Neuronal stem cell (in vitro differentiated cells): ENCODE results near the gene SCAF1.
A peak's percentile ranks its signal among the peaks of the same experiment; 100 is the strongest.

Experiments used
- DNase-seq: peaks from one replicate; pipeline ENCODE4 v3.0.0-alpha.2; 2013; ENCODE audit warnings: low spot score
- H2AFZ ChIP-seq: one replicate; pipeline ENCODE4 v1.6.1; 2013; ENCODE audit warnings: mild to moderate bottlenecking, low read length, inconsistent platforms
- H2AK5ac ChIP-seq: 2 replicates; pipeline ENCODE4 v1.6.1; 2013; ENCODE audit warnings: low read depth, mild to moderate bottlenecking, inconsistent platforms, low read length, moderate library complexity, mixed read lengths
- H2BK120ac ChIP-seq: 2 replicates; pipeline ENCODE4 v1.6.1; 2013; ENCODE audit warnings: low read depth, mild to moderate bottlenecking, inconsistent platforms, low read length, moderate library complexity, mixed read lengths
- H2BK12ac ChIP-seq: one replicate; pipeline ENCODE4 v1.6.1; 2013; ENCODE audit warnings: low read length, inconsistent platforms
- H2BK15ac ChIP-seq: 2 replicates; pipeline ENCODE4 v1.6.1; 2013; ENCODE audit warnings: mild to moderate bottlenecking, low read length, inconsistent platforms, mixed read lengths
- H2BK5ac ChIP-seq: one replicate; pipeline ENCODE4 v1.6.1; 2013; ENCODE audit warnings: inconsistent platforms, mild to moderate bottlenecking, low read length, moderate library complexity
- H3K14ac ChIP-seq: one replicate; pipeline ENCODE4 v1.6.1; 2013; ENCODE audit warnings: low read length, inconsistent platforms
- H3K18ac ChIP-seq: 2 replicates; pipeline ENCODE4 v1.6.1; 2013; ENCODE audit warnings: low read length, inconsistent platforms
- H3K23ac ChIP-seq: 2 replicates; pipeline ENCODE4 v1.6.1; 2013; ENCODE audit warnings: low read depth, mild to moderate bottlenecking, mixed read lengths, low read length, inconsistent platforms; ENCODE audit not compliant: poor library complexity
- H3K27ac ChIP-seq: replicated peaks from 3 replicates; pipeline ENCODE4 v1.5.1; 2013; ENCODE audit warnings: low read length, inconsistent platforms
- H3K27me3 ChIP-seq, 3 experiments: 2 replicates each; pipeline ENCODE4 v1.6.1; 2013; ENCODE audit warnings: low read length in 3 of 3, mild to moderate bottlenecking in 2 of 3, inconsistent platforms in 1 of 3, low read depth in 1 of 3, mixed read lengths in 1 of 3, moderate library complexity in 1 of 3; ENCODE audit not compliant: control insufficient read depth in 3 of 3, insufficient read depth in 3 of 3
- H3K36me3 ChIP-seq, 2 donors: replicated peaks in 1 of 2; 2 replicates each; pipeline ENCODE4 v1.6.1; 2013; ENCODE audit warnings: low read length in 2 of 2; ENCODE audit not compliant: control insufficient read depth in 2 of 2, insufficient read depth in 2 of 2
- H3K4ac ChIP-seq: 2 replicates; pipeline ENCODE4 v1.6.1; 2013; ENCODE audit warnings: inconsistent platforms, mild to moderate bottlenecking, low read length, moderate library complexity
- H3K4me1 ChIP-seq, 2 donors: 1 replicate in 1 of 2; 2 replicates in 1 of 2; pipeline ENCODE4 v1.6.1; 2013; ENCODE audit warnings: low read length in 2 of 2, low read depth in 1 of 2; ENCODE audit not compliant: control insufficient read depth in 2 of 2, insufficient read depth in 1 of 2
- H3K4me2 ChIP-seq: one replicate; pipeline ENCODE4 v1.6.1; 2013; ENCODE audit warnings: mild to moderate bottlenecking, low read length, inconsistent platforms; ENCODE audit not compliant: insufficient read depth, poor library complexity, severe bottlenecking
- H3K4me3 ChIP-seq, 2 donors: 2 replicates each; pipeline ENCODE4 v1.5.1; 2013; ENCODE audit warnings: low read length in 2 of 2, mild to moderate bottlenecking in 2 of 2, inconsistent platforms in 1 of 2, moderate library complexity in 1 of 2
- H3K79me1 ChIP-seq: one replicate; pipeline ENCODE4 v1.6.1; 2013; ENCODE audit warnings: low read depth, mild to moderate bottlenecking, inconsistent platforms, low read length, moderate library complexity
- H3K9ac ChIP-seq: one replicate; pipeline ENCODE4 v1.6.1; 2013; ENCODE audit warnings: mild to moderate bottlenecking, low read depth, low read length, inconsistent platforms; ENCODE audit not compliant: poor library complexity
- H3K9me3 ChIP-seq, 2 donors: replicated peaks in 1 of 2; 2 replicates each; pipeline versions ENCODE3 to v1.6.1; 2013; ENCODE audit warnings: low read length in 2 of 2, mild to moderate bottlenecking in 2 of 2, inconsistent platforms in 1 of 2, low read depth in 1 of 2, mixed read lengths in 1 of 2, moderate library complexity in 1 of 2; ENCODE audit not compliant: control insufficient read depth in 2 of 2, insufficient read depth in 1 of 2
- H4K8ac ChIP-seq: one replicate; pipeline ENCODE4 v1.6.1; 2013; ENCODE audit warnings: low read depth, mild to moderate bottlenecking, inconsistent platforms, low read length, moderate library complexity
- H4K91ac ChIP-seq: one replicate; pipeline ENCODE4 v1.6.1; 2013; ENCODE audit warnings: low read length, low read depth, mild to moderate bottlenecking, inconsistent platforms; ENCODE audit not compliant: poor library complexity
- WGBS, 2 donors: extraction: QIAGEN DNeasy Blood & Tissue Kit; methylation state at CpG; one replicate each; pipeline ENCODE4 v1.1.7; 2013; ENCODE audit warnings: missing lambda C conversion rate in 2 of 2, mixed read lengths in 1 of 2; ENCODE audit not compliant: insufficient read length in 2 of 2, insufficient replicate concordance in 1 of 2; ENCODE audit errors: extremely low coverage in 2 of 2; 5-methylcytosine and 5-hydroxymethylcytosine counted together

SCAF1 gene

GRCh38 chr19:49679771-49680413 lies 37.9 kb downstream of the SCAF1 start:
- H2BK15ac ChIP-seq = peak overlapping the region; percentile 45
- peak overlapping the region; percentile 72 for H3K9ac ChIP-seq
- no peak overlapping the region for H3K14ac ChIP-seq
- peaks cover 17 to 21% of the 10 kb centered on the region in 2 donors for H3K4me1 ChIP-seq
- no peak overlapping the region for H2AFZ ChIP-seq
- no peak overlapping the region for H4K8ac ChIP-seq
- H3K27ac ChIP-seq = peak overlapping the region; percentile 81
- H2BK12ac ChIP-seq = no peak overlapping the region
- peak overlapping the region; percentile 84 for H2BK5ac ChIP-seq
- H3K27me3 ChIP-seq = no peaks in the 10 kb centered on the region
- no peak overlapping the region for H3K4ac ChIP-seq
- peak overlapping the region; percentile 80 for H3K23ac ChIP-seq
- DNase-seq = no peak
- no peak overlapping the region for H4K91ac ChIP-seq
- H3K4me3 ChIP-seq = peak overlapping the region in 1 of 2 donors; percentile 16
- H3K79me1 ChIP-seq = peaks cover 21% of the 10 kb centered on the region
- peak overlapping the region; percentile 76 for H2AK5ac ChIP-seq
- H3K18ac ChIP-seq = peak overlapping the region; percentile 92
- no peak overlapping the region for H2BK120ac ChIP-seq
- peak overlapping the region; percentile 76 for H3K4me2 ChIP-seq
- H3K9me3 ChIP-seq = no peaks in the 10 kb centered on the region
- WGBS, 2 donors = no CpG with 5 or more reads among the region's 10 CpGs
- peaks cover 30 to 53% of the 10 kb centered on the region in 2 donors for H3K36me3 ChIP-seq

GRCh38 chr19:49680421-49681351 lies 38.7 kb downstream of the SCAF1 start:
- Histone ChIP-seq H2BK12ac (no peak overlapping the region), H3K9ac (no peak overlapping the region), H3K27me3 (no peaks in the 10 kb centered on the region), H3K4me3 (peak overlapping the region; percentile 2 to 16), H2BK120ac (no peak overlapping the region), H3K4me2 (peak overlapping the region; percentile 76), H4K91ac (no peak overlapping the region), H3K79me1 (peaks cover 21% of the 10 kb centered on the region), H3K23ac (peak overlapping the region; percentile 80), H2BK15ac (peak overlapping the region; percentile 45), H2AK5ac (peak overlapping the region; percentile 76), H2BK5ac (peak overlapping the region; percentile 84), H3K36me3 (peaks cover 37 to 61% of the 10 kb centered on the region in 2 donors), H3K4ac (no peak overlapping the region), H3K4me1 (peaks cover 17 to 21% of the 10 kb centered on the region in 2 donors), H2AFZ (no peak overlapping the region), H3K9me3 (no peaks in the 10 kb centered on the region), H4K8ac (no peak overlapping the region), H3K18ac (peak overlapping the region; percentile 92), H3K27ac (peak overlapping the region; percentile 81), H3K14ac (no peak overlapping the region)
- peak; percentile 97 for DNase-seq
- WGBS, 2 donors = no CpG with 5 or more reads among the region's 40 CpGs

GRCh38 chr19:49681830-49682229 lies 39.8 kb downstream of the SCAF1 start:
- Histone ChIP-seq H2BK5ac (no peak overlapping the region), H2BK12ac (no peak overlapping the region), H3K36me3 (peaks cover 44 to 71% of the 10 kb centered on the region in 2 donors), H3K9me3 (no peaks in the 10 kb centered on the region), H3K4me1 (peaks cover 19 to 22% of the 10 kb centered on the region in 2 donors), H2AK5ac (no peak overlapping the region), H3K4ac (no peak overlapping the region), H2BK120ac (no peak overlapping the region), H3K4me3 (no peak overlapping the region), H3K27me3 (no peaks in the 10 kb centered on the region), H3K27ac (no peak overlapping the region), H2BK15ac (no peak overlapping the region), H3K9ac (no peak overlapping the region), H3K18ac (no peak overlapping the region), H4K91ac (no peak overlapping the region), H3K14ac (no peak overlapping the region), H3K23ac (no peak overlapping the region), H2AFZ (no peak overlapping the region), H3K4me2 (no peak overlapping the region), H4K8ac (no peak overlapping the region), H3K79me1 (peaks cover 21% of the 10 kb centered on the region)
- no peak for DNase-seq
- WGBS, 2 donors = no CpG with 5 or more reads among the region's 19 CpGs

GRCh38 chr19:49682274-49682673 lies 40.3 kb downstream of the SCAF1 start:
- no peak overlapping the region for H3K14ac ChIP-seq
- no peaks in the 10 kb centered on the region for H3K9me3 ChIP-seq
- H3K27ac ChIP-seq = no peak overlapping the region
- no peak overlapping the region for H3K4ac ChIP-seq
- no peak overlapping the region for H4K8ac ChIP-seq
- no peak overlapping the region for H2AFZ ChIP-seq
- H3K9ac ChIP-seq = no peak overlapping the region
- H3K4me3 ChIP-seq = no peak overlapping the region
- WGBS, 2 donors = no CpG with 5 or more reads among the region's 8 CpGs
- no peak overlapping the region for H2BK120ac ChIP-seq
- no peak overlapping the region for H2BK15ac ChIP-seq
- peaks cover 21% of the 10 kb centered on the region for H3K79me1 ChIP-seq
- peaks cover 45 to 75% of the 10 kb centered on the region in 2 donors for H3K36me3 ChIP-seq
- H4K91ac ChIP-seq = no peak overlapping the region
- no peak overlapping the region for H2BK5ac ChIP-seq
- no peak for DNase-seq
- no peak overlapping the region for H3K23ac ChIP-seq
- H2BK12ac ChIP-seq = no peak overlapping the region
- H3K4me2 ChIP-seq = no peak overlapping the region
- no peaks in the 10 kb centered on the region for H3K27me3 ChIP-seq
- H2AK5ac ChIP-seq = no peak overlapping the region
- peaks cover 19 to 23% of the 10 kb centered on the region in 2 donors for H3K4me1 ChIP-seq
- H3K18ac ChIP-seq = no peak overlapping the region
